MM.1S (cell line): Measurements from ENCODE around the gene FKBP3.

Experiments
- DNase-seq: peaks from one replicate; pipeline ENCODE4 v3.0.0-alpha.2; 2015
- H2AFZ ChIP-seq: fragments of 300-600 bp; sonication (generic); 2 replicates; pipeline ENCODE4 v1.6.0; 2016; ENCODE audit warnings: antibody characterized with exemption, low read length
- H3F3A ChIP-seq: fragments of 300-600 bp; sonication (generic); 2 replicates; pipeline ENCODE4 v1.6.1; 2016; ENCODE audit warnings: mild to moderate bottlenecking, antibody characterized with exemption, low read length, moderate library complexity, mixed read lengths; ENCODE audit not compliant: insufficient read depth
- H3K27ac ChIP-seq: fragments of 300-600 bp; sonication (generic); 2 replicates; pipeline ENCODE4 v1.5.1; 2016; ENCODE audit warnings: mild to moderate bottlenecking, low read length
- H3K27me3 ChIP-seq: fragments of 300-600 bp; sonication (generic); replicated peaks from 2 replicates; pipeline ENCODE4 v1.6.0; 2016; ENCODE audit warnings: low read length; ENCODE audit not compliant: insufficient read depth
- H3K36me3 ChIP-seq: fragments of 300-600 bp; sonication (generic); replicated peaks from 2 replicates; pipeline ENCODE4 v1.6.1; 2016; ENCODE audit warnings: mild to moderate bottlenecking, low read length, mixed read lengths; ENCODE audit not compliant: insufficient read depth
- H3K4me1 ChIP-seq: fragments of 300-600 bp; sonication (generic); 2 replicates; pipeline ENCODE4 v1.6.1; 2016; ENCODE audit warnings: low read length, mixed read lengths
- H3K4me2 ChIP-seq: fragments of 300-600 bp; sonication (generic); 2 replicates; pipeline ENCODE4 v1.6.0; 2016; ENCODE audit warnings: low read depth, low read length
- H3K4me3 ChIP-seq: fragments of 300-600 bp; sonication (generic); 2 replicates; pipeline ENCODE4 v1.5.1; 2016; ENCODE audit warnings: low read length, mixed read lengths
- H3K79me2 ChIP-seq: fragments of 300-600 bp; sonication (generic); 2 replicates; pipeline ENCODE4 v1.6.1; 2016; ENCODE audit warnings: mixed run types, low read length, mixed read lengths
- H3K9ac ChIP-seq: fragments of 300-600 bp; sonication (generic); 2 replicates; pipeline ENCODE4 v1.6.1; 2016; ENCODE audit warnings: low read length, mixed read lengths
- H3K9me2 ChIP-seq: fragments of 300-600 bp; sonication (generic); replicated peaks from 2 replicates; pipeline ENCODE4 v1.6.1; 2016; ENCODE audit warnings: mild to moderate bottlenecking, low read length, mixed read lengths; ENCODE audit not compliant: insufficient read depth
- H3K9me3 ChIP-seq: fragments of 300-600 bp; sonication (generic); replicated peaks from 2 replicates; pipeline ENCODE4 v1.6.1; 2016; ENCODE audit warnings: mild to moderate bottlenecking, low read length, mixed read lengths; ENCODE audit not compliant: insufficient read depth
- H4K20me1 ChIP-seq: fragments of 300-600 bp; sonication (generic); 2 replicates; pipeline ENCODE4 v1.6.1; 2016; ENCODE audit warnings: mild to moderate bottlenecking, low read length, moderate library complexity, mixed read lengths; ENCODE audit not compliant: insufficient read depth
- CTCF ChIP-seq: fragments of 300-600 bp; sonication (generic); IDR thresholded peaks from 2 replicates; pipeline ENCODE4 v1.5.1; 2016; ENCODE audit warnings: antibody characterized with exemption, low read length, mixed read lengths
- EZH2 ChIP-seq: fragments of 300-600 bp; sonication (generic); optimal IDR thresholded peaks from 2 replicates; pipeline ENCODE3; 2017; ENCODE audit warnings: low read depth, mild to moderate bottlenecking, antibody characterized with exemption, low read length, mixed read lengths
- EZH2phosphoT487 ChIP-seq: fragments of 300-600 bp; sonication (generic); IDR thresholded peaks from 2 replicates; pipeline ENCODE4 v1.6.1; 2018; ENCODE audit warnings: antibody characterized with exemption, low read length

The FKBP3 gene

DNA sequence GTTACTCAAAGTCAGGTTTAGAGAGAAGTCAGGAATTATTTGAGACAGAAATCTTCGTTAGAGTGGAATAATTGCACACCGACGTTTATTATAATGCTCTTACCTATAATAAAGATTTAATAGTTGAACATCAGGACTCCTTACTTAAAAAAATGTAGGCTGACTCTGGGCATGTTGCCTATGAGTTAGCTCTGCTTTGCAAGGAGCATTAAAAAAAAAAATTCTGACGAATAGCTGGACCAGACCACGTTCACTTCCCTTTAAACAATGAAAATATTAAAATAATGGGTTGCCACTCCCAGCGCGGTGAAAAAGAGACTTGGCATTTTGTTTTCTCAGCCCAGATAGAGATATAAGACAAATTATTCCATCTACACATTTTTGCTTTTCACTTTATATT, 875 bp upstream of the FKBP3 start:
- no peaks in the 10 kb centered on the region for H3K9me2 ChIP-seq
- H3K9ac ChIP-seq: peak overlapping the region; percentile 48; the same call in 1 of the 2 replicates
- peak overlapping the region; percentile 88 for H2AFZ ChIP-seq
- H3K36me3 ChIP-seq: no peaks in the 10 kb centered on the region
- H3K27ac ChIP-seq: peak overlapping the region; percentile 63; the same call in 1 of the 2 replicates
- H3K79me2 ChIP-seq: peaks cover 48% of the 10 kb centered on the region
- H3K9me3 ChIP-seq: no peaks in the 10 kb centered on the region
- no peaks in the 10 kb centered on the region for H3K27me3 ChIP-seq
- TF ChIP-seq EZH2phosphoT487 (no peak), CTCF (no peak), EZH2 (no peak)
- DNase-seq: no peak
- H3F3A ChIP-seq: peaks cover 5% of the 10 kb centered on the region
- H3K4me2 ChIP-seq: peak overlapping the region; percentile 74
- no peaks in the 10 kb centered on the region for H4K20me1 ChIP-seq
- peak overlapping the region; percentile 84 for H3K4me3 ChIP-seq
- H3K4me1 ChIP-seq: no peaks in the 10 kb centered on the region

DNA sequence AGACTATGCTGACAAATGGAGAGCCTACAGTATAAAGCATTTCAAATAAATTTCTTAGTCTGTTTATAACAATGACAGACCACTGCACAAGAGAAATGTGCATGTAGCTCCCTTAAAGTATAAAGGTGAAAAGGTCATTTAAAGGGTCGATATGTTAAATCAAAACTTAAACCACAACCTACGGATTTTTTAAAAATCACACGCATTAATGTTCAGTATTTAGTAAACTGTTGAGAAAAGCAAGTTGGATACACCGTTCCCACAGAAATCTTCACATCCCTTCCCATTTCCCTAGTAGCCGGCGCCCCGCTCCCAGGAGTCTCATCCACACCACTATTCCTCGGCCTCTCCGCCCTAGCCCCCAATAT, 614 bp downstream of the FKBP3 start:
- TF ChIP-seq EZH2phosphoT487 (no peak), EZH2 (no peak), CTCF (no peak)
- Histone ChIP-seq H3K9ac (peak overlapping the region; percentile 84), H3K9me3 (no peaks in the 10 kb centered on the region), H3K27me3 (no peaks in the 10 kb centered on the region), H4K20me1 (no peaks in the 10 kb centered on the region), H3K36me3 (no peaks in the 10 kb centered on the region), H3K4me3 (peak overlapping the region; percentile 81), H3K4me1 (no peaks in the 10 kb centered on the region), H3K27ac (peak overlapping the region; percentile 53; the same call in 1 of the 2 replicates), H3K4me2 (peak overlapping the region; percentile 58; the same call in 1 of the 2 replicates), H3K79me2 (peaks cover 36% of the 10 kb centered on the region), H2AFZ (peak overlapping the region; percentile 64), H3K9me2 (no peaks in the 10 kb centered on the region), H3F3A (peaks cover 5% of the 10 kb centered on the region)
- DNase-seq: no peak

DNA sequence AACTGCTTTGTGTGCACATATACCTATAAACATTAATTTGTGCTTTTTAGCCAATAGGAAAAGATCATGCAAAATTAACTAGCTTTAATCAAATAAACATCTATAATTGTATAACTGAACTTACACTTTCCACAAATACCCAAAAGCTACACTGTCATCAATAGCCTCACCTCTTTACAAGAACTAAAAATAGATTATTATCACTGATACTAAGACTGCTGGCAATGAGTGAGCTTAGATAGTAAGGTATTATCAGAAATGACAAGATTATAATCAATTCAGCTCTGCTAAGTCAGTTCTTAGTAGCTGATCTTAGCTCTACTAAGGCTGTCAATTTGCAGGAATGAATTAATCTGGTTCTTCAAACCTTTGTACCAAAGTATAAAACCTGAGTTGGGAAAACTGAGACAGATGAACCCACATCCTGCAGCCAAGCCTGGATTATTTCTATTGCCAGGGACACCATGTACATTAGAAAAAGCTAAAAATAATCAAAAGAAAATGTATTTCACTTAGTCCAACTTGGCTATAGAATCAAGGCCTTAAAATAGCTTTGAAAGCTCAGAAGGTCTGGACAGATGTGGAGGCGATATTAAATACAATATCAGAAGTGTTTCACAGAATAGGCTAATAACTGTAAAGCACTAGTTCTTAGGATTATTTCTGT, 5.2 kb downstream of the FKBP3 start:
- TF ChIP-seq CTCF: no peak
- TF ChIP-seq EZH2: no peak
- Histone ChIP-seq H3K27me3 (no peaks in the 10 kb centered on the region), H4K20me1 (no peaks in the 10 kb centered on the region)

More for the DNA sequence above, 5.2 kb downstream of the FKBP3 start:
- Histone ChIP-seq H3K4me2 (no peak overlapping the region), H3K36me3 (no peaks in the 10 kb centered on the region), H3K4me1 (no peaks in the 10 kb centered on the region), H3K9me3 (no peaks in the 10 kb centered on the region), H3K79me2 (peaks cover 12% of the 10 kb centered on the region), H3K9me2 (no peaks in the 10 kb centered on the region), H3K9ac (no peak overlapping the region), H3K27ac (no peak overlapping the region), H2AFZ (no peak overlapping the region), H3F3A (no peaks in the 10 kb centered on the region), H3K4me3 (no peak overlapping the region)
- DNase-seq: no peak
